ENCODE results near the gene CCDC181. TPM values are rescaled to one million over a fixed set of nuclear protein-coding genes. Genes with fewer than 3 reads are reported as not detected.
A peak's percentile ranks its signal among the peaks of the same experiment; 100 is the strongest.

CCDC181 gene
- total RNA-seq, 4 donors from 2014 or later = 2.5 TPM; not detected in 3

- no peak overlapping the region for H3K4me3 ChIP-seq
- no peaks in the 10 kb centered on the region for H3K36me3 ChIP-seq
- no peak for TF ChIP-seq CTCF (IDR thresholded peaks at IDR 0.05)
- TF ChIP-seq POLR2A (IDR thresholded peaks at IDR 0.05) = no peak
- no peak overlapping the region for H3K27ac ChIP-seq
- no peaks in the 10 kb centered on the region for H3K27me3 ChIP-seq
- no peak for DNase-seq
- H3K4me1 ChIP-seq = peaks cover 0 to 1% (median 0%) of the 10 kb centered on the region in 4 donors
- no peaks in the 10 kb centered on the region for H3K9me3 ChIP-seq
These were observed 66.0 kb downstream of the CCDC181 start for GRCh38 chr1:169361281-169361680.

GRCh38 chr1:169360415-169360814 lies 66.9 kb downstream of the CCDC181 start:
- Histone ChIP-seq H3K4me3 (no peak overlapping the region), H3K36me3 (no peaks in the 10 kb centered on the region), H3K9me3 (no peaks in the 10 kb centered on the region), H3K27me3 (no peaks in the 10 kb centered on the region), H3K27ac (no peak overlapping the region), H3K4me1 (no peaks in the 10 kb centered on the region)
- DNase-seq = no peak
- TF ChIP-seq POLR2A (IDR thresholded peaks at IDR 0.05) (no peak), CTCF (IDR thresholded peaks at IDR 0.05) (no peak)

GRCh38 chr1:169348383-169349036 lies 78.8 kb downstream of the CCDC181 start:
- TF ChIP-seq POLR2A (IDR thresholded peaks at IDR 0.05) (no peak), CTCF (IDR thresholded peaks at IDR 0.05) (peak; percentile 57 to 93 (median 90))
- peak in 1 of 3 donors; percentile 56 for DNase-seq

GRCh38 chr1:169347688-169348382 lies 79.4 kb downstream of the CCDC181 start:
- Histone ChIP-seq H3K27me3 (no peaks in the 10 kb centered on the region), H3K9me3 (no peaks in the 10 kb centered on the region), H3K4me3 (no peak overlapping the region), H3K4me1 (no peaks in the 10 kb centered on the region), H3K36me3 (no peaks in the 10 kb centered on the region), H3K27ac (no peak overlapping the region)
- no peak for TF ChIP-seq POLR2A (IDR thresholded peaks at IDR 0.05)
- TF ChIP-seq CTCF (IDR thresholded peaks at IDR 0.05) = no peak
- DNase-seq = no peak

More at GRCh38 chr1:169348383-169349036, 78.8 kb downstream of the CCDC181 start:
- Histone ChIP-seq H3K4me1 (no peaks in the 10 kb centered on the region), H3K36me3 (no peaks in the 10 kb centered on the region), H3K4me3 (no peak overlapping the region), H3K27ac (no peak overlapping the region), H3K9me3 (no peaks in the 10 kb centered on the region), H3K27me3 (no peaks in the 10 kb centered on the region)

- H3K9me3 ChIP-seq = no peaks in the 10 kb centered on the region
- H3K36me3 ChIP-seq = no peaks in the 10 kb centered on the region
- no peak for TF ChIP-seq CTCF (IDR thresholded peaks at IDR 0.05)
- no peak for TF ChIP-seq POLR2A (IDR thresholded peaks at IDR 0.05)
- H3K27me3 ChIP-seq = no peaks in the 10 kb centered on the region
- DNase-seq = no peak
- H3K4me3 ChIP-seq = no peak overlapping the region
- H3K27ac ChIP-seq = no peak overlapping the region
- no peaks in the 10 kb centered on the region for H3K4me1 ChIP-seq
These were observed 81.2 kb downstream of the CCDC181 start for GRCh38 chr1:169346036-169346589.

All from Peyer's patch (tissue), 4 donors.